SU-DHL-6 (cell line): ENCODE measurements around the gene OBSCN.

Experiments
- H2AFZ ChIP-seq: fragments of 200-600 bp; sonication (generic); 2 replicates; pipeline ENCODE4 v1.6.1; 2014; ENCODE audit warnings: low read depth, mild to moderate bottlenecking, moderate library complexity, mixed read lengths, antibody characterized with exemption, low read length; ENCODE audit not compliant: severe bottlenecking
- H3F3A ChIP-seq: fragments of 200-600 bp; shearing (Covaris generic); 2 replicates; pipeline ENCODE4 v1.6.0; 2016; ENCODE audit warnings: antibody characterized with exemption, mild to moderate bottlenecking; ENCODE audit not compliant: insufficient read depth
- H3K27ac ChIP-seq: fragments of 200-600 bp; sonication (generic); 2 replicates; pipeline ENCODE4 v1.5.1; 2016; ENCODE audit warnings: low read depth, mild to moderate bottlenecking, low read length, moderate library complexity, mixed read lengths
- H3K27me3 ChIP-seq: fragments of 200-600 bp; sonication (generic), shearing (Covaris generic); 2 replicates; pipeline ENCODE4 v1.6.0; 2014; ENCODE audit warnings: mild to moderate bottlenecking, low read length
- H3K36me3 ChIP-seq: fragments of 200-600 bp; sonication (generic); 2 replicates; pipeline ENCODE4 v1.6.1; 2014; ENCODE audit warnings: mild to moderate bottlenecking, low read length, mixed read lengths
- H3K4me2 ChIP-seq: fragments of 300-600, 200-600 bp; shearing (Covaris generic), sonication (generic); 2 replicates; pipeline ENCODE4 v1.6.0; 2014; ENCODE audit warnings: low read length, low read depth, mild to moderate bottlenecking; ENCODE audit not compliant: poor library complexity, severe bottlenecking
- H3K4me3 ChIP-seq: fragments of 200-600 bp; sonication (generic); 2 replicates; pipeline ENCODE4 v1.5.1; 2014; ENCODE audit warnings: antibody characterized with exemption, low read length, mild to moderate bottlenecking, mixed read lengths; ENCODE audit not compliant: insufficient read depth, poor library complexity, severe bottlenecking
- H3K79me2 ChIP-seq: fragments of 200-600 bp; sonication (generic); 2 replicates; pipeline ENCODE4 v1.6.1; 2014; ENCODE audit warnings: mild to moderate bottlenecking, low read length, moderate library complexity; ENCODE audit not compliant: insufficient read depth
- H3K9ac ChIP-seq: fragments of 200-600 bp; sonication (generic); 2 replicates; pipeline ENCODE4 v1.7.0; 2014; ENCODE audit warnings: mild to moderate bottlenecking, low read length
- H3K9me2 ChIP-seq: fragments of 200-600 bp; sonication (generic); replicated peaks from 2 replicates; pipeline ENCODE4 v1.6.1; 2014; ENCODE audit warnings: low read length; ENCODE audit not compliant: insufficient read depth
- H3K9me3 ChIP-seq: fragments of 200-600 bp; sonication (generic); 2 replicates; pipeline ENCODE4 v1.6.1; 2014; ENCODE audit warnings: low read length, mixed read lengths; ENCODE audit not compliant: insufficient read depth
- H4K20me1 ChIP-seq: fragments of 200-600 bp; sonication (generic); 2 replicates; pipeline ENCODE4 v1.6.1; 2014; ENCODE audit warnings: low read depth, mild to moderate bottlenecking, antibody characterized with exemption, low read length, moderate library complexity, mixed read lengths
- EZH2phosphoT487 ChIP-seq: fragments of 200-600 bp; sonication (generic), shearing (Covaris generic); conservative IDR thresholded peaks from 2 replicates; pipeline ENCODE4 v1.6.1; 2018; ENCODE audit warnings: mild to moderate bottlenecking, antibody characterized with exemption, low read length, moderate library complexity, mixed read lengths
- TF ChIP-seq, protein P1 (sequence below): fragments of 200-600 bp; sonication (generic); IDR thresholded peaks from one replicate; pipeline ENCODE4 v1.5.1; 2017; ENCODE audit warnings: antibody characterized with exemption, mild to moderate bottlenecking, low read length, moderate library complexity; ENCODE audit not compliant: insufficient read depth, poor library complexity, severe bottlenecking

The OBSCN gene

DNA sequence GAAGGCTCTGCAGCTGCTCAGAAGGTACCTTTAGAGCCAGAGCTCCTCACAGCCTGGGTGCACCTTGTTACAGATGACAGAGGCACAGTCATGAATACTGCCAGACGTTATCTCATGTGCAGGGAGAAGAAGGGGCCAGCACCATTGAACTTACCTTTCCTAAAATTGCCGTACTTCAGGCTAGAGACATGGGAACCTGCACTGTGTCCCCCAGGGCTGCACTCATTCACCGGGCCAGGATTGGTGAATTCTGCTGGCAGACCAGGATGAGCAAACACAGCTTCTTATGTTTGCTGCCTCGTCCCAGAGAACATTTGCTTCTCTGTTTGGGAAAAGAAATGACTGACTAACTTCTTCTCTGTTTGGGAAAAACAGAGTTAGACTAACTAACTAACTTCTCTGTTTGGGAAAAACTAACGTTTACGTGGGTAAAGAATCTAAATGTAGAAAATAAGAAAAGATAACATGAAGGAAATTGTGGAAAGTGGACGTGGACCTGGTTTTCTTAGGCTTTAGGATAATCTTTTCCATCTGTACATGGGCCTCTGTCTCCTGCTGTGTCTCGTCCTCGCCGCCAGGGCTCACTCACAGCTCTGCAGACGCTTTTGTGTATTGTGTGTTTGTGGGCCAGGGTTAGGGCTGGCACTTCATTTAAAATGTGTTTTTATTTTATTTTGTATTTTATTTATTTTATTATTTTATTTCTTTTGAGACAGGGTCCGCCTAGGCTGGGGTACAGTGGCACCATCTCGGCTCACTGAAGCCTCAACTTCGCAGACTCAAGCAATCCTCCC, 9.9 kb downstream of the OBSCN start:
- Histone ChIP-seq H3K36me3 (no peaks in the 10 kb centered on the region), H3K79me2 (no peaks in the 10 kb centered on the region)

DNA sequence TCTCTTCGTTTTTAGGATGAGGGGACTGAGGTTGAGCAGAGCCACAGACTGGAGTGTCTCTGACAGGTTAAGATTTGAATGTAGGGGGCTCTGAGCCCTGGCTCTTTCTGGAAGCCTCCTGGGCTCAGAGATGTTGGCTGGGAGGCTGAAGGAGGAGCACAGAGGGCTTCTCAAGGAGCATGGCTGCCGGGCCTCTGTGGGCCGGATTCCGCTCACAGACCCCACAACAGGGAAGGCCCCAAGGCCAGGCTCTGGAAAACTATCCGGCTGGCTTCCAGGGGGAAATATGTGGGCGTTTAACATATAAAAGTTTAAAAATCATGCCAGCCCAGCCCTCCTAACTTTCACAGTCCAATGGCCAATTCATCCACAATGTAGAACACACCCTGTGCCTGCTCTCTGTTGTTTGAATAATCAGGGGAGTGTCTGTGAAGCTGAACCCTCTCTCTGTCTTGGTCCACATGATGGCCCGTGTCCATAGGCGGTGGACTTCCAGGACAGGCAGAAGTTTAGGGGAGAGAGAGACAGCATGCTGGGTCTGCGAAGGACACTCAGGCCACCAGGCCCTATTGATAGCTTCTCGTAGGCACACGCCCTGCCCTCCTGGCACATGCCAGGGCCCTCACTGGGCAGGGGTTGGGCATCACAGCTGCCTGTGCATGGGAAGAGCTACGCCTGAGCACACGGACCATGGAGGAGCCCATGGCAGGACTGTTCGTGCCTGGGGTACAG, 10.8 kb downstream of the OBSCN start:
- Histone ChIP-seq H3K27me3 (no peaks in the 10 kb centered on the region), H4K20me1 (no peaks in the 10 kb centered on the region), H3K9me2 (no peaks in the 10 kb centered on the region), H3K27ac (no peak overlapping the region), H3K36me3 (no peaks in the 10 kb centered on the region), H3K4me3 (no peak overlapping the region), H3K9me3 (no peaks in the 10 kb centered on the region), H3K9ac (no peak overlapping the region), H3K79me2 (no peaks in the 10 kb centered on the region), H3K4me2 (no peak overlapping the region), H2AFZ (no peak overlapping the region), H3F3A (no peaks in the 10 kb centered on the region)
- no peak for TF ChIP-seq EZH2phosphoT487
- TF ChIP-seq, protein P1, sequence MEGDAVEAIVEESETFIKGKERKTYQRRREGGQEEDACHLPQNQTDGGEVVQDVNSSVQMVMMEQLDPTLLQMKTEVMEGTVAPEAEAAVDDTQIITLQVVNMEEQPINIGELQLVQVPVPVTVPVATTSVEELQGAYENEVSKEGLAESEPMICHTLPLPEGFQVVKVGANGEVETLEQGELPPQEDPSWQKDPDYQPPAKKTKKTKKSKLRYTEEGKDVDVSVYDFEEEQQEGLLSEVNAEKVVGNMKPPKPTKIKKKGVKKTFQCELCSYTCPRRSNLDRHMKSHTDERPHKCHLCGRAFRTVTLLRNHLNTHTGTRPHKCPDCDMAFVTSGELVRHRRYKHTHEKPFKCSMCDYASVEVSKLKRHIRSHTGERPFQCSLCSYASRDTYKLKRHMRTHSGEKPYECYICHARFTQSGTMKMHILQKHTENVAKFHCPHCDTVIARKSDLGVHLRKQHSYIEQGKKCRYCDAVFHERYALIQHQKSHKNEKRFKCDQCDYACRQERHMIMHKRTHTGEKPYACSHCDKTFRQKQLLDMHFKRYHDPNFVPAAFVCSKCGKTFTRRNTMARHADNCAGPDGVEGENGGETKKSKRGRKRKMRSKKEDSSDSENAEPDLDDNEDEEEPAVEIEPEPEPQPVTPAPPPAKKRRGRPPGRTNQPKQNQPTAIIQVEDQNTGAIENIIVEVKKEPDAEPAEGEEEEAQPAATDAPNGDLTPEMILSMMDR, result no peak

More for the DNA sequence above, 9.9 kb downstream of the OBSCN start:
- no peaks in the 10 kb centered on the region for H4K20me1 ChIP-seq
- no peak overlapping the region for H3K4me2 ChIP-seq
- no peaks in the 10 kb centered on the region for H3K27me3 ChIP-seq
- no peak overlapping the region for H3K27ac ChIP-seq
- no peaks in the 10 kb centered on the region for H3K9me3 ChIP-seq
- TF ChIP-seq, protein P1, result no peak
- no peak for TF ChIP-seq EZH2phosphoT487
- no peak overlapping the region for H3K9ac ChIP-seq
- no peak overlapping the region for H3K4me3 ChIP-seq
- no peaks in the 10 kb centered on the region for H3K9me2 ChIP-seq
- H2AFZ ChIP-seq, result no peak overlapping the region
- no peaks in the 10 kb centered on the region for H3F3A ChIP-seq

DNA sequence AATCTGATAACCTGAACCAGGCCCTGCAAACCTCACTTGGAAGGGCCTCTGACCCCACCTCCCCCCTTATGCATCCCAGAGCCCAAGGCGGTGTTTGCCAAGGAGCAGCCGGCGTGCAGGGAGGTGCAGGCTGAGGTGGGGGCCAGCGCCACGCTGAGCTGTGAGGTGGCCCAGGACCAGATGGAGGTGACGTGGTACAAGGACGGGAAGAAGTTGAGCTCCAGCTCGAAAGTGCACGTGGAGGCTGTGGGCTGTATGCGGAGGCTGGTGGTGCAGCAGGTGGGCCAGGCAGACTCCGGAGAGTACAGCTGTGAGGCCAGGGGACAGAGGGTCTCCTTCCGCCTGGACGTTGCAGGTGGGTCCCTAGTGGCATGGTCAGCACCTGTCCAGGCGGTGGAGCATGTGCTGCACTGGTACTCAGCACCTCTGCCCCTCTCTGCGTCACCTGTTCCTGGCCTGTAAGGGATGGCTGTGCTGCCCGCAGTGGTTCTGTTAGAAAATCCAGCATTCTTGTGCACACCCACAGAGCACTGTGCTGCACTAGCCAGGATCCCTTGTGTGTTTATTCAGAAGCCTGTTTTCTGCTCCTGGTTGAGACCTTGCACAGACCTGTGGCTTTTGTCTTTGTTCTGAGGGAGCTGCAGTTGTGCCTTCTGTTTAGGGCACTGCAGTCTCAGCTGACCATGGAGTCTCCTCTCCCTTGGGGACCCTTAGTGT, 11.6 kb downstream of the OBSCN start:
- Histone ChIP-seq H3K9me2 (no peaks in the 10 kb centered on the region), H3K27ac (no peak overlapping the region), H3K9me3 (no peaks in the 10 kb centered on the region), H3K79me2 (no peaks in the 10 kb centered on the region), H3K4me3 (no peak overlapping the region), H3F3A (no peaks in the 10 kb centered on the region), H3K36me3 (no peaks in the 10 kb centered on the region), H2AFZ (no peak overlapping the region), H3K4me2 (no peak overlapping the region), H3K9ac (no peak overlapping the region), H3K27me3 (no peaks in the 10 kb centered on the region), H4K20me1 (no peaks in the 10 kb centered on the region)
- TF ChIP-seq, protein P1, result no peak
- no peak for TF ChIP-seq EZH2phosphoT487
